Astrocyte (in vitro differentiated cells and primary cell): ENCODE data around the gene PLA2R1.

Experiments
- CTCF ChIP-seq: IDR thresholded peaks from 2 replicates; pipeline ENCODE4 v1.5.1; 2011; ENCODE audit warnings: low read depth, mild to moderate bottlenecking, inconsistent platforms, low read length, moderate library complexity; ENCODE audit not compliant: insufficient read depth
- EZH2 ChIP-seq: IDR thresholded peaks from 2 replicates; pipeline ENCODE4 v1.6.1; 2012; ENCODE audit warnings: mild to moderate bottlenecking, low read length, inconsistent platforms; ENCODE audit not compliant: insufficient read depth

- TF ChIP-seq CTCF = no peak
- TF ChIP-seq EZH2 = no peak
These were observed 55.3 kb downstream of the PLA2R1 start for GRCh38 chr2:160007111-160007510.
